Inferior parietal cortex (tissue), 1 donor: Measurements from ENCODE around the gene TWF2.
"Not testable (repeated sequence)": the region's sequence is repeated elsewhere in the genome, so short reads cannot be mapped to it uniquely, and the experiment has no call there.

Experiments used
- DNase-seq: peaks from one replicate; pipeline ENCODE4 v3.0.0-alpha.2; 2016; ENCODE audit errors: extremely low spot score

TWF2 gene

DNA sequence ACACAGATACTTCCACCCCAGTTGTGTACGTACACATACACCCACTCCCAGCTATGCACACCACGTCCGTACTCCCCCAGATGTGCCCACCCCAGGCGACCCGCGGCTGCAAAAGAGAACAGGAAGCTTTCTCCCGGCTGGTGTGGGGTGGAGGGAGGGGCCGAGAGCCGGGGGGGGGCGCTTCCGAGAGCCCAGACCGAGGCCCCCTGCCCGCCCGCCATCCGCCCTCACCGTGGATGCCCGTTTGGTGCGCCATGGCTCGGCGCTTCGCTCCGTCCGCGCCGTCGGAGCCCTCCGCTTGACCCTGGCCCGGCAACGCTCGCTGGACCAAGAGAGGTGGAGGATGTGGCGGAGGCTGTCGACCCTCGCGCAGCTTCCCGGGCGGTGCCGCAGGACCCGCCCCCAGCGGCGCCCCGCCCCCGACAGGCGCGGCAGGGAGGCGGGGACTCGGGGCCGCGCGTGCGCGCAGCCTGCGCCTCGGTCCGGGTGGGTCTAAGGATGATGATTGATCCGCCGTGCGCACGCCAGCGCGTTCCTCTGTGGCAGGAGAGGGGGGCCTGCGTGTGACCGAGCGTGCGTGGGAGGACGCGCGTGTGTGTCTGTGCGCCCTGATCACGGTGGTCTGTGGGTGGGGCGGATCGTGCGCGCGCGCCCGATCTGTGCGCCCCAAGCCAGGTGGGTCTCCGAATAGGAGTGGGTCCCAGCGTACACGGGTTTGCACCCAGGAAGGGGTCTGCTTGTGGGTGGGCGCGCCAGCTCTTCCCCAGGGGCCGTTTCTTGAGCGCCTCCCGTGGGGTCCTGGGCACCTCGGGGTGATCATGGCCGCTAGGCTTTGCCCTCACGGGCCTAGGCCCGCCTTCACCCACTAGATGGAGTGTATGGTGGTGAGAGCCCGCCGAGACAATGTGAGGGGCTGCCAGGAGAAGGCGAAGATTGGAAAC is at the start of gene TWF2:
Gene TWF2, minus strand, starts transcription at position 398 of the 941 bp plus-strand sequence. Its CDS starts 142 bp downstream, at position 256.
- DNase-seq, result peak; percentile 72

DNA sequence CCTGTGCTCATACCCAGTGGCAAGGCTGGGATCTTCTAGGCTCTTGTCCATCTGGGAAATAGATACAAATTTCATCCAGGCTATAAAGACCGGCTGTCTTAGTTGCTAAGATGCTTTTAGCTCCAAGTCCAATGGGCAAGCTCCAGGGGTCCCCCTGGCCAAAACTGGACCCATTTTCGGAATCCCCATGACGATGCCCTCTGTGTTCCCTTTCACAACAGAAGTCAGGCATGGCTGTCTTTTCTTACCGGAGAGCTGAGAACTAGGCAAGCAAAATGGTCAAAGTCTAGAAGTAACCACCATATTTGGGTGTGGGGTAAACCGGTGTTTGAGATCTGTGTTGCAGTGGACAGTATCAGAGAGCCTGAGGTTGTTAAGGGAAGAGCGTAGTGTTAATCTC is 49.7 kb upstream of the TWF2 start:
- DNase-seq, result no peak

DNA sequence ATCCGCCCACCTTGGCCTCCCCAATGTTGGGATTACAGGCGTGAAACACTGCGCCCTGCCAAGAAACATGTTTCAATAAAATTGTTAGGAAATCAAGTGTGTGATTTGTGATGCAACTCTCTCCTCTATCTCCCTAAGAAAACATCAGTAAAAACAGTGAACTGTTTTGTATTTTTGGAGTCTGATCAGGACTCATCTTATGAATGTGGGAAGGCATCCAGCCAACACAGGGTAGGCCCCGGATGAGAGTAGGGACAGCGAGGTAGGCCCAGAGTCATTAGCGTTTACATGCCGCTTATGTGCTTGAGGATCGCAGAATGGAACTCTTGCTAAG is 47.8 kb upstream of the TWF2 start:
- DNase-seq, result no peak

GRCh38 chr3:52284051-52284450 is 45.1 kb upstream of the TWF2 start:
- not testable (repeated sequence) for DNase-seq

DNA sequence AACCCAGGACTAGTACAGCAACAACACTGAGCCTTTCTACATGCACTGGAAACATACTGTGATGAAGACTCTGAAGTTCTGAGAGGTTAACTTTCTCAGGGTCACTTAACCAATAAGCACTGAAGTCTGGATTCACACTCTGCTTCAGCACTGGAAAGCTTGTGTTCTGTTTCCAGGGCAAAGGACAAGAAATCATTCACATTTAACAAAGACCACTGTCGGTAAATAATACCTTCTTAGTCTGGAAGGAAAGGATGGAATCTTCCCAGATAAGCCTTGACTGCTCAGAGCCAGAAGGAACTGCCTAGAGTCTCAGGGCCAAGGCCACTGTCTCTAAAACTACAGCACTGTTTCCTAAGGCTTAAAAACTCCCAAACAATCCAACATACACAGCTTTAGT is 44.3 kb upstream of the TWF2 start:
- DNase-seq, result no peak

DNA sequence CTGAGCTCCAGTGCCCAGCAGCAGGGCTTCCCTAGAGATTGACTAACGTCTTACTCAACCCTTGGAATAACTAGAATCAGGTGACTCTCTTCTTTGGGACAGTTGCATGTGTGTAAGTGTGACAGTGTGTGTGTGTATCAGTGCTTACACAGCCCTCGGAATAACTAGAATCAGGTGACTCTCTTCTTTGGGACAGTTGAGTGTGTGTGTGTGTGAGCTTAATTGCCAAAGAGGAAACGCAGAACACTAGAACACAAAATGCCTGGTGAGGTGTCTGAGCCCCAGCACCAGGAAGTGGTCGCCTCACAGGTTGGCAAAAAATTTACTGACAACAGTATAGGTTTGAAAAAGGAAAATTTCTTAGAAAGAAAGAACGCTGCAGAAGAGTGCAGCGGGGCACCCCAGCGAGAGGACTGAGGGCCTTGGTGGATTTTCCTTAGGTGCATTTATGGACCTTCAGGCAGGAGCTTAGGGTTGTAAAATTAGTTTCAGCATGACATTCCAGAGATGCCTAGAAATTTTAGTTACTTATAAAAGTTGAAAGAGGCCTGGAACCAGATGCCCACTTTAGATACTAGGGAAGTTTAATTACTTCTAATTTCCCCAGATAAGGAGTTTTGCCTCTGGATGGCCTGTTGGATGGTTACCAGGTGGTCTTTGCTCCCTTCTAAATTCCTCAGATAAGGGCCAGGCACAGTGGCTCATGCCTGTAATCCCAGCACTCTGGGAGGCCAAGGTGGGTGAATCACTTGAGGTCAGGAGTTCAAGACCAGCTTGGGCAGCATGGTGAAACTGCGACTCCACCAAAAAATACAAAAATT is 43.2 kb upstream of the TWF2 start:
- DNase-seq, result no peak

GRCh38 chr3:52280050-52280461 is 41.1 kb upstream of the TWF2 start:
- DNase-seq, result no peak

DNA sequence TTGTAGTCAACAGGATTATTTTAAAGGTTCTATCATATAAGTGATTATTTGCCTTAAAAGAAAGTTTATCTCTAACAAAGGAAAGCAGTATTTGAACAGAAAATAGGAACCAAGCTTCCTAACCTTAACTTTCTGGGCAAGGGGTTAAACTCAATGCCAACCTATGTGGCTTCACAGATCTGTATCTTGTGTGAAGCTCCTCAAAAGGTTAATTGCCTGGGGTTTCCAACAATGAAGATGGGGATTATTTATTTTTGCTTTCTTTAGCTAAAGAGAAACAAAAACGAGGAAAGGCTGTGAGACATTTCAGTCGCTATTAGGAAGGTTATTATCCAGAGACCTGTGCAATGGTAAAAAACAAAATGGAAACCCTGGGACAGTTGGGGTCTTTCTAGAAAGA is 40.6 kb upstream of the TWF2 start:
- DNase-seq, result no peak

GRCh38 chr3:52278510-52279069 is 39.6 kb upstream of the TWF2 start, which contains the start of gene WDR82:
Gene WDR82 (minus strand): TSS chr3:52278649. CDS start chr3:52278361, 288 bp downstream.
- peak; percentile 85 for DNase-seq

- DNase-seq, result no peak
Measured at GRCh38 chr3:52277972-52278509, 39.1 kb upstream of the TWF2 start.

DNA sequence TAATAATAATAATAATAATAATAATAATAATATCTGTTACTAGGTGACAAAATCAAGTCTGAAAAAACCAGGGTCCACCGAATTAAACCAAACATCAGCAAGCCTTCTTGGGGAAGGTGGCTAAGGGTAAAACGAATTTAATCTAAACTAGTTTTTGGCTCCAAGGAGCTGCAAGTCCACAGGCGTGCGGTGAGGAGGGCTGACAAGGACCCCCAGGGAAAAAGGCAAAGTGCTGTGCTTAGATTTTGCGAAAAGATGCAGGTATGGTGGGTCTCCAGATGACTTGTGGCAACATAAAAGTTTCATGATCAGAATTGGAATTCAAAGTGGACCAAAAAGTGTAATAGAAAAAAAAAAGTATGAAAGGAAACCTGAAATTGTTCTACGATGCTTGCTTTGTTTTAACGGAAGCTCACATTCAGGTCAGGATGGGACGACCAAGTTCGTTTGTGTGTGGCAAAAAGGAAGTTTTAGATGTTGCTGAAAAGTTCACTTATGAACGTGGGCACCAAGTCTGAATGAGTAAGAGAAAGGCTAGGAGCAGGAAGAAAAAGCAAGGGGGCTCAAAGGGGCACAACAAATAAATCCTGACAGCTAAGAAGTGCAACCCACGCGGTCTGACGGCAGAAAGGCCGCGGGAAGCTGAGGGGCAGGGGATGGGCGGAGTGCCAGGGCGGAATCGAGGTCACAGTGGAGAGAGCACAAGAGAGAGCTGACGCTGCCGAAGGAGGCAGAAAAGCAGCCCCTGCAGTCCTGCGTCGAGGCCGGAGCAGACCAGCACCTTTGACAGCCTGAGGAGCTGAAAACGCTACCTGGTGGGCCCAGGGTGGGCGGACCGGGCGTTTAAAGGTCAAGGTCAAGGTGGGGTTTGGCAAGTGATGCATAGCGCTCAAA is 38.4 kb upstream of the TWF2 start:
- DNase-seq, result no peak

DNA sequence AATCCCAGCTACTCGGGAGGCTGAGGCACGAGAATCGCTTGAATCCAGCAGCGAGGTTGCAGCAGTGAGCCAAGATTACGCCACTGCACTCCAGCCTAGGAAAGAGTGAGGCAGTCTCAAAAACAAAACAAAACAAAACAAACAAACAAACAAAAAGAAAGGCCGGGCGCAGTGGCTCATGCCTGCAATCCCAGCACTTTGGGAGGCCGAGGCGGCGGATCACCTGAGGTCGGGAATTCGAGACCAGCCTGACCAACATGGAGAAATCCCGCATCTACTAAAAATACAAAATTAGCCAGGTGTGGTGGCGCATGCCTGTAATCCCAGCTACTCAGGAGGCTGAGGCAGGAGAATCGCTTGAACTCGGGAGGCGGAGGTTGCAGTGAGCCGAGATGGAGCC is 35.8 kb upstream of the TWF2 start:
- DNase-seq, result not testable (repeated sequence)

DNA sequence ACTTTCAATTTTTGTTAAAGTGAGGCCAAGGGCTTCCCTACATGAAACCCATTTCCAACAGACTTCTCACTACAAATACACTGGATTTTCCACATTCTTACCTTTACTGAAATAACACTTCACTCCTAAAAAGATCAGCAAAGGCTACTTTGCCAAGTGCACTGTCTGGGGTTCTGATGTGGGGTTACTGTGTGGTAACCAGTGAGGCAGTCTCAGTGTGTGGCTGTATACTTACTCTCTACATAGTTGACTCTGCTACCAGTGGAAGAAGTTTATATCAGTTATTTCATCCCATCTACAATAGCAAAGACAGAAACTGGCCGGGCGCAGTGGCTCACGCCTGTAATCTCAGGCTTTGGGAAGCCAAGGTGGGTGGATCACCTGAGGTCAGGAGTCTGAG is 33.9 kb upstream of the TWF2 start:
- DNase-seq, result no peak

DNA sequence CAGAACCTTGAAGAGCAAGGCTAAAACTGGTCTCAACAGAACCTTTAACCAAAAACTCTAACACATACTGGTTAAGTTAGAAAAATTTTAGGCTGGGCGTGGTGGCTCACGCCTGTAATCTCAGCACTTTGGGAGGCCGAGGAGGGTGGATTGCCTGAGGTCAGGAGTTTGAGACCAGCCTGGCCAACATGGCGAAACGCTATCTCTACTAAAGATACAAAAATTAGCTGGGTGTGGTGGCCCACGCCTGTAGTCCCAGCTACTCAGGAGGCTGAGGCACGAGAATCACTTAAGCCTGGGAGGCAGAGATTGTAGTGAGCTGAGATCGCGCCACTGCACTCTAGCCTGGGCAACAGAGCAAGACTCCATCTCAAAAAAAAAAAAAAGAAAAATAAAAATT is 33.2 kb upstream of the TWF2 start:
- not testable (repeated sequence) for DNase-seq

DNA sequence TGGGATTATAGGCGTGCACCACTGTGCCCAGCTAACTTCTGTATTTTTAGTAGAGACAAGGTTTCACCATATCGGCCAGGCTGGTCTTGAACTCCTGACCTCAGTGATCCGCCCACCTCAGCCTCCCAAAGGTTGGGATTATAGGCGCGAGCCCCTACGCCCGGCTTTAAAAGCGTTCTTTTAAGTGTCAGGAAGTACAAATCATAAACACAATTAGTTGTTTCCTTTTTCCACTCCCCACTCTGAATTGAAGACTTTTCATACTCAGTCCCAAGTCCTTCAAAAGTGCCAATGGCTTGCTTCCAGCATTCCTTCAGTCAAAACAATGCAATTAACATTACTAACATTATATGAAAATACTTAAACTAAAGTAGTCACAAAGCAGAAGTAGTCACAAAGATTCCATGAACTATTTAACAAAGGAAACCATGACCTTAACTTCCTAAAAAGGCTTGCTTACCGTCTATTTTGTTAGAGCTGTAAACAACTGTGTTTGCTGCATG is 31.3 kb upstream of the TWF2 start:
- no peak for DNase-seq

- no peak for DNase-seq
Measured at GRCh38 chr3:52269776-52270175, 30.8 kb upstream of the TWF2 start.

DNA sequence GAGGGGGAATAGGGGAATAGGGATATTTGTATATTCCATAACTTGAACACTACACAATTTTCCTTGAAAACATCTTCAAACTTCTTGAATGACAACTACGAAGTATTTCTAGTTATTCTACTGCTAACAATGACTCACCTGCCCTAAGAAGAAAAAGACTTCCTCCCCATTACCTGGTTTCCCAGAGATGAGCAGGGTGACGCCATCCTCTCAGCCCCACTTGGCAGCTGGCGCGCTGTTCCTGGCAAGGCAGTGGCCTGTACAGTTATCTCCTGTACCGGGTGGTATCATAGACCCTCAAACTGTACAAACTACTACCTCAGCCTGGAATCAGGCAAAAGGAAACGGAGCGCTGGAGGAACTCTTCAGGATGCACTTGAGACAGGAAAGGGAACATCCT is 29.1 kb upstream of the TWF2 start:
- DNase-seq, result no peak

DNA sequence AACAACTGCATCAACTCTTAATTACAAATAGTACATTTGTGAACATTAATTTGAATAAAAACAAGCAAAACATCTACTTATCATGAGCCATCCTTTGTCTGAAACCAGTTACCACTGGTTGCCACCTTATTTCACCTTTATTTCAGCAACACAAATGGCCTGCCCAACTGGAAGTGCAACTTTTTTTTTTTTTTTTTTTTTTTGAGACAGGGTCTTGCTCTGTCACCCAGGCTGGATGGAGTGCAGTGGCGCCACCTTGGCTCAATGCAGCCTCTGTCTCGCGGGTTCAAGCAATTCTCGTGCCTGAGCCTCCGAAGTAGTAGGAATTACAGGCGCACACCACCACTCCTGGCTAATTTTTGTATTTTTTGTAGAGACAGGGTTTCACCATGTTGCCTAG is 26.4 kb upstream of the TWF2 start:
- no peak for DNase-seq

DNA sequence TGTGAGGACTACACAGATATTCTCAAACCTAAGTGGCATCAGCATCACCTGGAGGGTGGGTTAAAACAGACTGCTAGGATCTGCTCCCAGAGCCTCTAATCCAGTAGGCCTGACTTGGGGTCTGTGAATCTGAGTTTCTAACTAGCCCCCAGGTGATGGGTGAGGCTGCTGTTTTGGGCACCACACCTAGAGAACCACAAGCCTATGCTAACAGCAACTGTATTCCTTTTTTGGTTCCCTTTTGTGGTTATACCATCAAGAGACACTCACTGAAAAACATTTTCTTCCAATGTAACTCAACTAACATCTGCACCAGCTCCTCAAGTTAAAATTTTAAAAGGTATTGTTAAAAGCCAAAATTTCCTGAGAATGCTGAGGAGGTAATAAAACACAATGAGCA is 23.5 kb upstream of the TWF2 start:
- no peak for DNase-seq

DNA sequence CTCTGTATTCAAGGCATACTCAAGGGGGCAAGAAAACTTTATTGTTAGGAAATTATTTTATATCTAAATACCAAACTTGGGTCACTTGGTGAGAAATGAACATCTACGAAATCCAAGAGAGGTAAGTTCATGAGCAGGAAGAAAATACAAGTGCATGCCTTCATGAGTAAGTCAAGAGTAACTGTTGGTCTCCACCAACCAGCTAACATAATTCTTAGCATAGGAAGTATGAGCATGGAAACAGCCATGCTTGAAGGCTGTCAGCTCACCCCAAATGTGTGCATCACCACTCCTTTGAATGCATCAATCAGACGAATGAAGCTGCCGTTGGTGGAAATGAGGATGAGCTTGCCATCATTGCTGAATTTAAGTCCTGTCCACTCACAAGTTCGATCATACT is 20.5 kb upstream of the TWF2 start:
- DNase-seq, result no peak

DNA sequence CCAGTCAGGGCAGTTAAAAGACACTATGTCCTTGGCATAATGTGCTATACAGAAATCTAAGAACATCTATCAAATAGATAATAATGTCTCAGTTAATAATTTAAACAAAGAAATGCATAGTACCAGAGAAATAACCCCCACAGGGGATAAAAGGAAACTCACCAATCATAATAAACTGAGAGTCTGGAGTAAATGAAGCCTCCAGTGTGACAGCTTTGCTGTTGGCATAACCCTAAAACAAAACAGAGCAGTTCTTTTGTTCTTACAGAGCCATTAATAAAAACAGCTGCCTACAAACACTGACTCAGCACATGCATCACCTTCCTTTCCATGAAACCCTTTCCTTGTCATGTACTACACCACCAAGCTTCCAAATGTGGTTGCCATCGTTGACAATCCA is 20.1 kb upstream of the TWF2 start:
- no peak for DNase-seq
